Activated T-cell treated with anti-CD3 and anti-CD28 coated beads for 1 hour (primary cell): ENCODE results near the gene HYAL2.
"Not testable (repeated sequence)": the region's sequence is repeated elsewhere in the genome, so short reads cannot be mapped to it uniquely, and the experiment has no call there.

Experiments used
- DNase-seq: peaks from one replicate; pipeline ENCODE4 v3.0.0-alpha.2; 2020; ENCODE audit warnings: low read depth

Gene HYAL2

GRCh38 chr3:50290161-50290641, 32.3 kb downstream of the HYAL2 start:
- DNase-seq: no peak

GRCh38 chr3:50289130-50289529, 33.4 kb downstream of the HYAL2 start:
- DNase-seq: no peak

- no peak for DNase-seq
Observed at GRCh38 chr3:50288387-50289007, 34.0 kb downstream of the HYAL2 start.

GRCh38 chr3:50287262-50287661, 35.3 kb downstream of the HYAL2 start:
- DNase-seq: no peak

GRCh38 chr3:50286322-50287227, 36.0 kb downstream of the HYAL2 start:
- no peak for DNase-seq

GRCh38 chr3:50284121-50284520, 38.4 kb downstream of the HYAL2 start:
- DNase-seq: not testable (repeated sequence)

GRCh38 chr3:50279255-50280016, 43.1 kb downstream of the HYAL2 start:
- DNase-seq: no peak

GRCh38 chr3:50278880-50279224, 43.7 kb downstream of the HYAL2 start, which contains the start of gene LSMEM2:
Gene LSMEM2 (plus strand): TSS chr3:50279087. CDS start chr3:50279114, 27 bp downstream.
- no peak for DNase-seq

- no peak for DNase-seq
Observed at GRCh38 chr3:50278123-50278879, 44.2 kb downstream of the HYAL2 start.

GRCh38 chr3:50276762-50277101, 45.8 kb downstream of the HYAL2 start:
- DNase-seq: no peak

- no peak for DNase-seq
Observed at GRCh38 chr3:50275996-50276761, 46.4 kb downstream of the HYAL2 start.

GRCh38 chr3:50275141-50275995, 47.2 kb downstream of the HYAL2 start:
- no peak for DNase-seq

GRCh38 chr3:50274371-50275104, 48.0 kb downstream of the HYAL2 start:
- peak; percentile 70 for DNase-seq

GRCh38 chr3:50273689-50274065, 48.9 kb downstream of the HYAL2 start:
- no peak for DNase-seq

GRCh38 chr3:50272911-50273688, 49.4 kb downstream of the HYAL2 start:
- DNase-seq: peak; percentile 88

- not testable (repeated sequence) for DNase-seq
Observed at GRCh38 chr3:50272538-50272910, 50.0 kb downstream of the HYAL2 start.

GRCh38 chr3:50271314-50271936, 51.1 kb downstream of the HYAL2 start:
- DNase-seq: no peak
